Endothelial cell of umbilical vein (primary cell): ENCODE results near the gene TAF3.

ENCODE experiments used
- CTCF ChIP-seq, 2 donors: IDR thresholded peaks; 1 replicate in 1 of 2; 2 replicates in 1 of 2; pipeline ENCODE4 v1.5.1; 2011; ENCODE audit warnings: low read length in 2 of 2, mild to moderate bottlenecking in 2 of 2, moderate library complexity in 2 of 2, control low read depth in 1 of 2, inconsistent platforms in 1 of 2, low read depth in 1 of 2; ENCODE audit not compliant: insufficient read depth in 1 of 2; ENCODE audit errors: extremely low read depth in 1 of 2
- EZH2 ChIP-seq: IDR thresholded peaks from 2 replicates; pipeline ENCODE4 v1.6.1; 2012; ENCODE audit warnings: borderline replicate concordance, low read depth, mild to moderate bottlenecking, moderate library complexity, low read length, inconsistent platforms; ENCODE audit not compliant: severe bottlenecking
- JUN ChIP-seq: IDR thresholded peaks from 2 replicates; pipeline ENCODE4 v1.6.1; 2011; ENCODE audit warnings: borderline replicate concordance, low read depth; ENCODE audit not compliant: insufficient read length, insufficient read depth
- POLR2A ChIP-seq: IDR thresholded peaks from 2 replicates; pipeline ENCODE4 v1.6.1; 2012; ENCODE audit warnings: low read depth, mild to moderate bottlenecking, control low read depth, low read length
- POLR2AphosphoS5 ChIP-seq: IDR thresholded peaks from 2 replicates; pipeline ENCODE4 v1.6.1; 2012; ENCODE audit warnings: low read depth, mild to moderate bottlenecking, control low read depth, low read length, moderate library complexity; ENCODE audit not compliant: insufficient read depth

- TF ChIP-seq CTCF (IDR thresholded peaks at IDR 0.05; ENCODE audit: extremely low read depth in 1 of 2, insufficient read depth in 1 of 2, low read depth in 1 of 2, low read length in 2 of 2) (no peak), POLR2A (no peak), JUN (no peak), EZH2 (no peak), POLR2AphosphoS5 (no peak)
Observed at GRCh38 chr10:7955446-7955845, 137.1 kb downstream of the TAF3 start.
